Measurements from ENCODE around the gene DKC1. TPM values are rescaled to one million over a fixed set of nuclear protein-coding genes. Genes with fewer than 3 reads are reported as not detected.

Gene DKC1
- total RNA-seq, 1 experiment from 2014 or later, result 160 TPM

GRCh38 chrX:154806837-154807501, 44.3 kb downstream of the DKC1 start:
- H3K4me1 Mint-ChIP-seq, result peaks cover 6 to 18% of the 10 kb centered on the region in 2 experiments
- peaks cover 22% of the 10 kb centered on the region for H3K9me3 ChIP-seq (ENCODE audit: control insufficient read depth, low read depth, low read length)
- no CpG with 5 or more reads among the region's 5 CpGs for WGBS (ENCODE audit: extremely low coverage, insufficient read length, low lambda C conversion rate)
- no peak overlapping the region for H3K18ac ChIP-seq (ENCODE audit: insufficient read length, low read depth, low read length)
- H4K20me1 ChIP-seq (ENCODE audit: control insufficient read depth, insufficient read depth, insufficient read length), result no peaks in the 10 kb centered on the region
- H3K27ac ChIP-seq (ENCODE audit: insufficient read length, low read depth, low read length), result no peak overlapping the region
- peaks cover 63 to 71% of the 10 kb centered on the region in 2 experiments for H3K9me3 Mint-ChIP-seq
- DNase-seq, result no peak
- no peaks in the 10 kb centered on the region for H3K79me2 ChIP-seq (ENCODE audit: insufficient read depth, low read length)
- peaks cover 5% of the 10 kb centered on the region for H3K23me2 ChIP-seq (ENCODE audit: insufficient read length, low read depth, low read length, poor library complexity, severe bottlenecking)
- no peak overlapping the region for H2AK5ac ChIP-seq (ENCODE audit: insufficient read length, low read length)
- no peak overlapping the region for H2AFZ ChIP-seq (ENCODE audit: low read length)
- no peak overlapping the region for H3K4me3 Mint-ChIP-seq
- H4K8ac ChIP-seq (replicated peaks; ENCODE audit: insufficient read length, low read depth, low read length), result no peak overlapping the region
- no peak overlapping the region for H3K9ac ChIP-seq (ENCODE audit: extremely low read depth, insufficient read length, low read length)
- no peak overlapping the region for H2BK15ac ChIP-seq (ENCODE audit: low read depth, low read length)
- H2BK5ac ChIP-seq (ENCODE audit: insufficient read length, low read length), result no peak overlapping the region
- H3K27me3 ChIP-seq (ENCODE audit: insufficient read depth, low read length), result peaks cover 3% of the 10 kb centered on the region; the same call in 1 of the 2 replicates
- H4K5ac ChIP-seq (ENCODE audit: insufficient read length, low read depth, low read length), result no peak overlapping the region
- no peak overlapping the region for H3K23ac ChIP-seq (ENCODE audit: insufficient read length, low read depth, low read length)
- no peak overlapping the region for H4K91ac ChIP-seq (ENCODE audit: insufficient read length, low read depth, low read length)
- no peak overlapping the region for H2BK120ac ChIP-seq (ENCODE audit: low read depth, low read length, poor library complexity, severe bottlenecking)
- no peak overlapping the region for H3K4me2 ChIP-seq (ENCODE audit: insufficient read depth, insufficient read length, low read length)
- H3K27ac Mint-ChIP-seq, result no peak overlapping the region
- no peak overlapping the region for H3K14ac ChIP-seq (ENCODE audit: insufficient read depth, low read length)
- H2BK12ac ChIP-seq (ENCODE audit: insufficient read length, low read depth, low read length), result no peak overlapping the region
- no peak overlapping the region for H2BK20ac ChIP-seq (ENCODE audit: low read depth, low read length, poor library complexity, severe bottlenecking)
- peaks cover 3% of the 10 kb centered on the region; the same call in 1 of the 2 replicates for H3K4me1 ChIP-seq (ENCODE audit: insufficient read depth, low read length)
- TF ChIP-seq CTCF (conservative IDR thresholded peaks at IDR 0.05), result no peak
- no peak overlapping the region for H3T11ph ChIP-seq (ENCODE audit: low read length)
- H3K27me3 Mint-ChIP-seq (ENCODE audit: low read depth), result peaks cover 27% of the 10 kb centered on the region
- no peak overlapping the region for H3K56ac ChIP-seq (ENCODE audit: insufficient read length, low read depth, low read length)
- H3K4ac ChIP-seq (ENCODE audit: low read depth, low read length), result no peak overlapping the region
- peaks cover 5 to 15% (median 14%) of the 10 kb centered on the region in 3 experiments; a peak in 6 of 7 replicates for H3K36me3 Mint-ChIP-seq (ENCODE audit: insufficient read depth in 1 of 3, low read depth in 3 of 3)
- no peaks in the 10 kb centered on the region for H3K79me1 ChIP-seq (ENCODE audit: insufficient read depth, low read depth, low read length, poor library complexity, severe bottlenecking)

Measured in H9 (cell line).